Measurements from ENCODE around the gene VWA8.

GRCh38 chr13:41645331-41645730 lies 315.6 kb downstream of the VWA8 start:
- TF ChIP-seq CTCF (IDR thresholded peaks at IDR 0.05) (no peak), RFX5 (IDR thresholded peaks at IDR 0.05; ENCODE audit: low read length) (no peak), EP300 (IDR thresholded peaks at IDR 0.05; ENCODE audit: borderline replicate concordance in 1 of 2, low read depth in 1 of 2, low read length in 1 of 2) (no peak), GATA2 (CRISPR knock-in tag; IDR thresholded peaks at IDR 0.05) (no peak), IRF3 (IDR thresholded peaks at IDR 0.05; ENCODE audit: low read depth, low read length) (no peak), MAX (IDR thresholded peaks at IDR 0.05; ENCODE audit: low read depth) (no peak), TAF1 (IDR thresholded peaks at IDR 0.05; ENCODE audit: borderline replicate concordance, low read depth, low read length) (no peak), RCOR1 (IDR thresholded peaks at IDR 0.05; ENCODE audit: low read length) (no peak), FOXM1 (IDR thresholded peaks at IDR 0.05; ENCODE audit: low read depth) (no peak), REST (IDR thresholded peaks at IDR 0.05; ENCODE audit: low read depth, low read length) (no peak), YY1 (IDR thresholded peaks at IDR 0.05; ENCODE audit: low read depth) (no peak), SIN3A (IDR thresholded peaks at IDR 0.05; ENCODE audit: borderline replicate concordance, low read depth, low read length) (no peak), EZH2phosphoT487 (IDR thresholded peaks at IDR 0.05; ENCODE audit: borderline replicate concordance, low read depth) (no peak), POLR2AphosphoS5 (IDR thresholded peaks at IDR 0.05; ENCODE audit: low read depth, low read length) (no peak)
